OCI-LY1 (cell line): ENCODE results near the gene HOPX.

Experiments used
- CTCF ChIP-seq: fragments of 200-600 bp; sonication (generic), shearing (Covaris generic); IDR thresholded peaks from 2 replicates; pipeline ENCODE4 v1.5.1; 2017; ENCODE audit warnings: mild to moderate bottlenecking, antibody characterized with exemption, low read length, moderate library complexity, mixed read lengths
- EZH2 ChIP-seq: fragments of 200-600 bp; sonication (generic), shearing (Covaris generic); IDR thresholded peaks from 2 replicates; pipeline ENCODE4 v1.8.0; 2017; ENCODE audit warnings: borderline replicate concordance, mixed run types, mild to moderate bottlenecking, antibody characterized with exemption, low read length, moderate library complexity, mixed read lengths

- TF ChIP-seq CTCF (no peak), EZH2 (no peak)
Observed at GRCh38 chr4:56648021-56648823, 32.9 kb downstream of the HOPX start.
